Measurements from ENCODE around the gene PLEKHA6. TPM values are rescaled to one million over a fixed set of nuclear protein-coding genes. Genes with fewer than 3 reads are reported as not detected.

The PLEKHA6 gene
- total RNA-seq, 2 donors from 2014 or later = 24.5 to 49.3 TPM

- no peak overlapping the region for H3K27ac ChIP-seq
- WGBS = 81% methylated on average over 11 of the region's 11 CpGs
- no peak overlapping the region for H3K4me3 ChIP-seq
- TF ChIP-seq POLR2A (IDR thresholded peaks at IDR 0.05) (no peak), CTCF (IDR thresholded peaks at IDR 0.05) (no peak), POLR2AphosphoS5 (IDR thresholded peaks at IDR 0.05) (no peak)
- peaks cover 4% of the 10 kb centered on the region for H3K4me1 ChIP-seq (replicated peaks)
- no peaks in the 10 kb centered on the region for H3K36me3 ChIP-seq
- no peaks in the 10 kb centered on the region for H3K9me3 ChIP-seq
- intact Hi-C loops (cut with DNase I) = no loop called here
- no peak for DNase-seq (ENCODE audit: low spot score)
- H3K27me3 ChIP-seq (replicated peaks; ENCODE audit: insufficient read depth) = no peaks in the 10 kb centered on the region
Observed at GRCh38 chr1:204221271-204221670, 138.5 kb downstream of the PLEKHA6 start.

DNA sequence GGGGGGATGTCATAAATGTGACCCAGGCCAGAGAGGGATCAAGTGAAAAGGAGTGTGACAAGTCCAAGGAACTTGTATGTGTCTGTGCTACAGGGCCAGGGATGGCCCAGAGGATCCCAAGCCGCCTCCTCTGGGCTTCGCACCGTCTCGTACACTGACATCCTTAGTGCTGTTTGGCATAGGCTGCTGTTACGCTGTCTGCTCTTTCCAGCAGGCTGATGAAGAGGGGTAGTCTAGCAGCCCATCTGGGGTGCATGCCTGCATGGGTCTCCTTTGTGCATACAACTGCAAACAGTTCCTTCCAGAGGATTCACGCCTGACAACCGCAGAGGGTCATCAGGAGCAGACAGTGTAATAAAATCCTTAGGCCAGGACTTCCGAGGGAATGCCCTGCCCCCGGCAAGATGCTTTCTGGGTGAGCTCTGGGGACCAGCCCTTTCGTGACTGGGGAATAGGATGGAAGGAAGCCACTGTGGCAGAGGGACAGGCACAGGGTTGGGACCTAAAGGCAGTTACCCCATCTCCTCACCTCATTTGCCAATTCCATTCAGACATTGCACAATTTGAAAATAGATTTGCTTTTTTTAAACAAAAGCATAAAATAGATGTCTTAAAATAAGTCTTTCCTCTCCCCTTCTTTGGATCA is 139.6 kb downstream of the PLEKHA6 start:
- no peaks in the 10 kb centered on the region for H3K4me1 ChIP-seq (replicated peaks)
- 86% methylated on average over 10 of the region's 10 CpGs for WGBS
- no peak overlapping the region for H3K27ac ChIP-seq
- no peaks in the 10 kb centered on the region for H3K9me3 ChIP-seq
- H3K36me3 ChIP-seq = no peaks in the 10 kb centered on the region
- H3K27me3 ChIP-seq (replicated peaks; ENCODE audit: insufficient read depth) = no peaks in the 10 kb centered on the region
- DNase-seq (ENCODE audit: low spot score) = no peak
- intact Hi-C loops (cut with DNase I) = no loop called here
- no peak overlapping the region for H3K4me3 ChIP-seq
- TF ChIP-seq CTCF (IDR thresholded peaks at IDR 0.05) = no peak
- no peak for TF ChIP-seq POLR2A (IDR thresholded peaks at IDR 0.05)
- no peak for TF ChIP-seq POLR2AphosphoS5 (IDR thresholded peaks at IDR 0.05)

DNA sequence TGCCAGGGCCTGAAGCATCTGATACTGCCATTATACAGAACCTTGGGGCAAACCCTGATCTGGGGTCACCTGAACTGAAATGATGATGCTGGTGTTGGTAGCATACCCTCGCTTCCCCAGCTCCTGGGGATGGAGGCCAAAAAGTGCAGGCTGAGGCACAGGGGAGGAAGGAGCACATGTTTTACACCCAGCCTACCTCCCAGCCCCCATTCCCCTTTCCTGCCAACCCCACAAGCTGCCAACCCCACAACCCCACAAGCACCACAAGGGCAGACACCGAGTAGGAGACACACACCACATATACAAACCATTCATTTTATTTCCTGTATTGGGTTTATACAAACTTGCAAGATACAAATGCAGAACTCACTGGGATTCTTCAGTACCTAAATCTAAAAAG is 141.2 kb downstream of the PLEKHA6 start:
- WGBS = 64% methylated on average over 2 of the region's 2 CpGs
- H3K4me3 ChIP-seq = no peak overlapping the region
- no peaks in the 10 kb centered on the region for H3K4me1 ChIP-seq (replicated peaks)
- no peaks in the 10 kb centered on the region for H3K36me3 ChIP-seq
- no peaks in the 10 kb centered on the region for H3K27me3 ChIP-seq (replicated peaks; ENCODE audit: insufficient read depth)
- intact Hi-C loops (cut with DNase I) = no loop called here
- TF ChIP-seq POLR2A (IDR thresholded peaks at IDR 0.05) (no peak), POLR2AphosphoS5 (IDR thresholded peaks at IDR 0.05) (no peak), CTCF (IDR thresholded peaks at IDR 0.05) (no peak)
- no peak overlapping the region for H3K27ac ChIP-seq
- no peak for DNase-seq (ENCODE audit: low spot score)
- H3K9me3 ChIP-seq = no peaks in the 10 kb centered on the region

DNA sequence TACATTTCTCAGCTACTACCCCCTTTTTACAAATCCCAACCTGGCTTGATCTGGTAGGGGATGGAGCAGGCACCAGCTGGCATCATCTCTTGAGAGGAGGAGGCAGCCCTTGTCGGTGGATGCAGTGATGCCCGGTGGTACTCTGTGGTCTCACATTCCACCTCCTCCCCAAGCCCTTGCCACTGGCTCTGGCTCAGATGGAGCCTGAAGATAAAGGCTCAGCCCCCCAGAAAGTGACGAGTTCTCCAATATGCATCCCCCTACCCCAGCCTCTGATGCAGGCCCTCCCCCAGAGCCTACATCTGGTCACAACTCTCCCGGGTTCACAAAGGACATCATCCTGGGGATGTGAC is 142.1 kb downstream of the PLEKHA6 start:
- WGBS = 61% methylated on average over 4 of the region's 4 CpGs
- no peaks in the 10 kb centered on the region for H3K4me1 ChIP-seq (replicated peaks)
- H3K36me3 ChIP-seq = no peaks in the 10 kb centered on the region
- intact Hi-C loops (cut with DNase I) = no loop called here
- no peak for TF ChIP-seq CTCF (IDR thresholded peaks at IDR 0.05)
- no peak for TF ChIP-seq POLR2AphosphoS5 (IDR thresholded peaks at IDR 0.05)
- no peak for TF ChIP-seq POLR2A (IDR thresholded peaks at IDR 0.05)
- no peak for DNase-seq (ENCODE audit: low spot score)
- H3K27me3 ChIP-seq (replicated peaks; ENCODE audit: insufficient read depth) = no peaks in the 10 kb centered on the region
- H3K4me3 ChIP-seq = no peak overlapping the region
- H3K9me3 ChIP-seq = no peaks in the 10 kb centered on the region
- no peak overlapping the region for H3K27ac ChIP-seq

DNA sequence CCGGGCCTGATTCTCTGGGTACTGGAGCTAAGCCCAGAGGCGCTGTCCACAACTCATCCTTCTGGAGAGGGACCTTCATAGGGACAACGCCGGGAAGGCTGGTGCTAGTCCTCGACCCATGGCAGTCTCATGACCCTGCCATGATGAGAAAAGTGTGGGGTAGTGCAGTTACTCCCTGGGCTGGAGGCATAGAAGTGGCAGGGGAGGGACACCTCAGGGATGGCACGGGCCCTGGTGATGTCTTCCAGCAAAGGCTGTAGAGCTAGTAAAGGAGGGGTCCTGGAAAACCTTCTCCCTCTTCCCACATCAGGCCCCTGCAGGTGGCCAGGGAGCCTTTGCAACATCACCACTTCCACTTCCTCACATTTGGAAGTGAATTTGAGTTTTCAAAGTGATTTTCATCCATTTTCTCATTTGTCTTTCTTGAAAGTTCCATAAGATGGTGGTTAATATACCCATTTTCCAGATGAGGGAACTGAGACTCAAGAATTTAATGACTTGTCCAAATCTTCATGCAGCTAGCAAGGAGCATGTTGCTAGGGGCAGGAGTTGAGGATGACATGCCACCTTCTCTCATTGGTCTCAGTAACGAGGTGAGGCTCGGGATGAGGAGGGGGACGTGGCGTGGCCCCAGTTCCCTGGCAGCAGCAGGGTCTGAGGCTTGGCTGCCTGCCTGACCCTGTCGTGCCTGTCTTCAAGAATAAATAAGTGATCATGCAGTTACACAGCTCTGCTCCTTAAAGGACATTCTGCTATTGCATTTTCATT is 142.7 kb downstream of the PLEKHA6 start:
- intact Hi-C loops (cut with DNase I) = no loop called here
- no peak for DNase-seq (ENCODE audit: low spot score)
- H3K27me3 ChIP-seq (replicated peaks; ENCODE audit: insufficient read depth) = no peaks in the 10 kb centered on the region
- H3K9me3 ChIP-seq = no peaks in the 10 kb centered on the region
- no peak overlapping the region for H3K4me3 ChIP-seq
- H3K27ac ChIP-seq = no peak overlapping the region
- H3K36me3 ChIP-seq = no peaks in the 10 kb centered on the region
- WGBS = 74% methylated on average over 11 of the region's 11 CpGs
- no peaks in the 10 kb centered on the region for H3K4me1 ChIP-seq (replicated peaks)
- TF ChIP-seq POLR2A (IDR thresholded peaks at IDR 0.05) = no peak
- no peak for TF ChIP-seq POLR2AphosphoS5 (IDR thresholded peaks at IDR 0.05)
- no peak for TF ChIP-seq CTCF (IDR thresholded peaks at IDR 0.05)

Data from prostate gland (tissue), 2 donors.